Motor neuron (in vitro differentiated cells): ENCODE measurements around the gene DENND1A. TPM values are rescaled to one million over a fixed set of nuclear protein-coding genes. Genes with fewer than 3 reads are reported as not detected.

Experiments used
- ATAC-seq, 8 experiments: fragments of 200-7000 bp; cut with Tn5 transposase; replicated peaks in 6 of 8; 2 replicates each; pipeline ENCODE4 v1.8.0; 2021; ENCODE audit warnings: mild to moderate bottlenecking in 8 of 8, moderate library complexity in 8 of 8
- H3K27ac ChIP-seq, 2 donors: fragments of 250-450 bp; sonication (Bioruptor Pico); 2 replicates each; pipeline ENCODE4 v1.9.0; 2021; ENCODE audit warnings: antibody characterized with exemption in 2 of 2, mild to moderate bottlenecking in 2 of 2, moderate library complexity in 1 of 2
- H3K4me1 ChIP-seq, 2 donors: fragments of 250-450 bp; sonication (Bioruptor Pico); replicated peaks in 1 of 2; 2 replicates each; pipeline ENCODE4 v1.6.1; 2021; ENCODE audit warnings: antibody characterized with exemption in 2 of 2, mild to moderate bottlenecking in 2 of 2, moderate library complexity in 1 of 2
- H3K4me3 ChIP-seq, 5 donors: fragments of 250-450 bp; sonication (Bioruptor Pico); 2 replicates each; pipeline ENCODE4 v1.9.0; 2021; ENCODE audit warnings: antibody characterized with exemption in 5 of 5, mild to moderate bottlenecking in 5 of 5, moderate library complexity in 4 of 5
- WGBS, 10 experiments: fragments of 450-650 bp; shearing (Covaris generic); methylation state at CpG; one replicate each; pipeline ENCODE4 v1.0.0; 2022; 5-methylcytosine and 5-hydroxymethylcytosine counted together
- in situ Hi-C, 9 experiments: fragments of 400-800 bp; cut with MboI; loops; one replicate each; pipeline ENCODE4 v1.15.0; 2021; ENCODE audit warnings: low sequenced_read_pairs in 9 of 9, low pct_unique_long_range_greater_than_20kb in 2 of 9; ENCODE audit not compliant: unreplicated experiment in 9 of 9
- total RNA-seq, 8 experiments: library from RNA; unstranded; fragments of 300-600 nt; gene quantifications; 2 replicates each; pipeline versions ENCODE4 v1.2.3 to v1.2.4, GENCODE V29; 2022

DENND1A gene
- total RNA-seq, 8 experiments from 2014 or later: 9.2 to 27.8 (median 13.8) TPM

DNA sequence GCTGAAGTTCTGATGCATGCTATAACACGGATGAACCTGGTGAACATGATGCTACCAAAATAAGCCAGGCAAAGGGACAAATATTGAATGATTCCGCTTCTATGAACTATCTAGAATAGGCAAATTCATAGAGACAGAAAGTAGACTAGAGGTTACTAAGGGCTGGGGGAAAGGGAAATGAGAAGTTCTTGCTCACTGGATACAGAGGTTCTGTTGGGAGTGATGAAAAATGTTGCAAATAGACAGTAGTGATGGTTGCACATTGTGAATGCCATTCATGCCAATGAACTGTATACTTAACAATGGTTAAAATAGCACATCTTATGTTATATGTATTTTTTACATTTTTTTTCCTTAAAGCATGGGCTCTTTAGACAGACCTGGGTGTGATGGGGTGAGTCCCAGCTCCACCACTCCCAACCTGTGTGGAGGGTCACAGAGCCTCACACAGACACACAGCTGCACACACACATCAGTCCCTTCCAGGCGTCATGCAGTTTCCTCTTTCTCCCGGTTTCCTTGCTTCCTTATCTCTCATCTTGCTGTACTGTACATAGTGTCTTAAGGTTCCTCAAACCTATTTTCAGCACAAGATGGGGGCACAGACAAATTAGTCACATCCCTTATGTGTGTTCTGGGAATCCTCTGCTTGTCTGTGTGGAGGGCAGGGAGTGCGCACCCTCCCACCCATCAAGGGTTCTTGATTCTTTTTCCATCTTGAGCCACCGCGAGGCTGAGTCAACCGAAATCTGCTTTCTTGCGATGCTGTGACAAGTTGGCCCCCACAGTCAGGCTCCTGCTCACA is 381.0 kb downstream of the DENND1A start:
- peak in 3 of 8 experiments; percentile 19 to 59 (median 39) for ATAC-seq
- 39 to 100% (median 93%) methylated on average over 1 to 7 of the region's 9 CpGs; no CpG with 5 or more reads in 1 of the 10 experiments for WGBS, 10 experiments
- in situ Hi-C loops: loop anchor here in 3 of 9 experiments (25.0 kb wide), 2 partner anchors 488 to 988 kb away; no protein-coding TSS in a partner anchor
- Histone ChIP-seq H3K4me3 (no peak overlapping the region), H3K4me1 (peaks cover 30 to 31% of the 10 kb centered on the region in 2 donors), H3K27ac (no peak overlapping the region)

DNA sequence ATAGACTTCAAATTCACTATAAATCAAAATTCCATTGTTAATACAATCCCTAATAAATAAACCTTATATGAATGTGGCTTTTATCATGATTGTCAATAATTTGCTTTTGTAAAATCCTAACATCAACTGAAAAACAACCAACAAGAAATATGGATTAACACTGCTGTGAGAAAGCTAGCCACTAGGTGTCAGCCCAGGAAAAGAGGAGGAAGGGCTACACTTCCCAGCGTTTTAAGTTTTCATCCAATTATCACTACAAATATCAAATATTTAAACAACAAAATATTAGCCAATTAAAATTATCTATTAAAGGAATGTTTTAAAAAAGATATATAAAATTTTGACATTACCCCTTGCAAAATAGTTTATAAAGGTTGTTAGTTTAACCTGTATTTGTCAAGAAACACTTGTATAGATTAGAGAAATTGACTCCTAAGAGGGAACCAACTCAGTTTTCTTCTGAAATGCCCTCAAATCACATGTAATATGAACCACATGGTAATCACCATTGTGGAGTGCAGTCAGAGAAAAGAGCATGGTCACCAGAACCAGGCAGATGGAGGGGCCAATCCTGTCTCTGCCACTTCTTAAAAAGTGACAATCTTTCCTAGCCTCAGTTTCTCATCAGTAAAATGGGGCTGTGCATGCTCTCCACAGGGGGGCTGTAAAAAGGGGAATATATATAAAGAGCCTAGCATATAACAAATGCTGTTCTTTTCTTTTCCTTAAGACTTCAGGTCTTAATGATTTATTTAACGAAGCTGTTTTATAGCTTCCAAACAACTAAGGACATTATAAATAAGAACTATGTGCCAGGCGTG is 385.7 kb downstream of the DENND1A start:
- Histone ChIP-seq H3K4me1 (peaks cover 12 to 16% of the 10 kb centered on the region in 2 donors), H3K4me3 (no peak overlapping the region), H3K27ac (no peak overlapping the region)
- ATAC-seq: peak in 3 of 8 experiments; percentile 23 to 41 (median 37)
- in situ Hi-C loops: loop anchor here in 3 of 9 experiments (25.0 kb wide), 2 partner anchors 493 to 993 kb away; no protein-coding TSS in a partner anchor
- WGBS, 10 experiments: 0 to 50% (median 10%) methylated on average over 1 to 2 of the region's 3 CpGs; no CpG with 5 or more reads in 3 of the 10 experiments

DNA sequence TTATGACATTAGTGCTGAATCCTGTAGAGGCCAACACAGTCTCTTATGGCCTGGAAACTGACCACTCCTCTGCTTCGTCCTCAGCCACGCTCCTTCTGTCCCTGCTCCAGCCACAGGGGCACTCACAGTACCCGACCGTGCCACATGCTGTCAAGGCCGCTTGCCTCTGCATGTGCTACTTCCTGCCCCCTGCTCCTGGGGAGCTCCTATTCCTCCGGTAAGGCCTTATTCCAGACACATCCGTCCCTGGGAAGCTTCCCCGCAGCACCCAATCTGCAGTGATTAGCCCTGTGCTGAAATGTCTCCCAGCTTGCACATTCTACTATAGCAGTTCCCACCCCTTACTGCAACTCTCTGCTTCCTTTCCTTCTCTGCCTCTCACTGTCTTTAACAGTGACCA is 386.4 kb downstream of the DENND1A start:
- Histone ChIP-seq H3K4me1 (peaks cover 12 to 13% of the 10 kb centered on the region in 2 donors), H3K27ac (no peak overlapping the region), H3K4me3 (no peak overlapping the region)
- WGBS, 10 experiments: 70 to 100% (median 83%) methylated on average over 1 to 5 of the region's 8 CpGs; no CpG with 5 or more reads in 5 of the 10 experiments
- in situ Hi-C loops: loop anchor here in 3 of 9 experiments (25.0 kb wide), 2 partner anchors 494 to 994 kb away; no protein-coding TSS in a partner anchor
- peak in 1 of 8 experiments; percentile 3 for ATAC-seq

DNA sequence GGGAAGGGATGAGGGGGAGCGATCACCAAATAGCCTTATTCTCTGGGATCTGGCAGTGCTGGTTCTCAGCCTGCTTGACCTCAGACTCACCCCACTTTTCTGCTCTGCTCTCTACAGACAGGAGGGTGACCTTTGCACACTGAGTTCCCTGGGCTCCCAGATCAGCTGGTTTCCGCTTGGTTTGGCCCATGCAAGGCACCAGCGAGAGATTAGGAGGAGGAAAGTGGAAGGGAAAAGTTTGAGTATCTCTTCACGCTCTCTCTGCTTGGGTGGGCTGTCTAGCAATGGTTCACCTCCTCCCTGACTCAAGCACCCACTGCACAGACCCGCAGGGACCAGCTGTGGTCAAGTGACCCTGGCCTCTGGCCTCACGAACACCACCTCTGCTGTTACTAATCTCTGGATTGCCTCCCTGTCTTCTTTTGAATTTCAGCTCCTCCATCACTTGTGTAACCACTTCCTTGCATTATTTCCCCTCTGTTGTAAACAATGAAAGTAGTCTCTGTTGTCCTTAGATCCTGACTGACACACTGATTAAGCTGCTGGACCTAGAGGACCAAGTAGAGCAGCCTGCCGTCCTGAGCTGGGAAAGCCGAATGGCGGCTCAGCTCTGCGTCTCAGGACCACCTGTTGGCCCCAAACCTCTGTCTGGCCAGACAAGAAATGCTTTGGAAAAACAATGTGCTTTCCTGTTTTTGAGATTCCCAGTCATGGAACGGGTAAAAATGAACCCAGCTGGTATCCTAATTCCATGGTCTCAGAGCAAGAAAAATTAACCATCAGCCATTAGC is 387.3 kb downstream of the DENND1A start:
- no peak for ATAC-seq
- no peak overlapping the region for H3K4me3 ChIP-seq
- 17 to 100% (median 56%) methylated on average over 1 to 9 of the region's 11 CpGs for WGBS, 10 experiments
- peaks cover 12 to 13% of the 10 kb centered on the region in 2 donors for H3K4me1 ChIP-seq
- in situ Hi-C loops: loop anchor here in 3 of 9 experiments (25.0 kb wide), 2 partner anchors 495 to 995 kb away; no protein-coding TSS in a partner anchor
- H3K27ac ChIP-seq: no peak overlapping the region

DNA sequence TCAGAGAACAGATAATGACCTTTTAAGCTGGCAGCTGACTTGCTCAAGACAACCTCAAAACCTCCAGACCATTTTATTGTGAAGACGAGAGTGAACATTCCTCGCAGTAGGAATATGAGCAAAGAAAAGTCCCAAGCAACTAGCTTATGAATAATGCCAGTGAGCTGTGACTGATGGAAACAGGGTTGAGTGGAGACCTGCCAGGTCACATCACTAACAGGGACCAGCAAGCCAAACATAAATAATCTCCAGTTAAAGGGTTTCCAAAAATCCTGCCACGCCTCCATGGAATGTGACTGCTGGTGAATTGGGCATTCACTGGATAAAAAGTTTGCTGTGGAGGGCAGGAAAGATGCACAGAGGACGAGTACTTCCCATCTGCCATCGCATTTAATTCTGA is 388.5 kb downstream of the DENND1A start:
- in situ Hi-C loops: loop anchor here in 3 of 9 experiments (25.0 kb wide), 2 partner anchors 496 to 996 kb away; no protein-coding TSS in a partner anchor
- WGBS, 10 experiments: 0 to 83% (median 62%) methylated on average over 1 to 5 of the region's 5 CpGs; no CpG with 5 or more reads in 2 of the 10 experiments
- peak in 1 of 8 experiments; percentile 43 for ATAC-seq
- H3K4me1 ChIP-seq: peaks cover 12 to 13% of the 10 kb centered on the region in 2 donors
- no peak overlapping the region for H3K27ac ChIP-seq
- H3K4me3 ChIP-seq: no peak overlapping the region

DNA sequence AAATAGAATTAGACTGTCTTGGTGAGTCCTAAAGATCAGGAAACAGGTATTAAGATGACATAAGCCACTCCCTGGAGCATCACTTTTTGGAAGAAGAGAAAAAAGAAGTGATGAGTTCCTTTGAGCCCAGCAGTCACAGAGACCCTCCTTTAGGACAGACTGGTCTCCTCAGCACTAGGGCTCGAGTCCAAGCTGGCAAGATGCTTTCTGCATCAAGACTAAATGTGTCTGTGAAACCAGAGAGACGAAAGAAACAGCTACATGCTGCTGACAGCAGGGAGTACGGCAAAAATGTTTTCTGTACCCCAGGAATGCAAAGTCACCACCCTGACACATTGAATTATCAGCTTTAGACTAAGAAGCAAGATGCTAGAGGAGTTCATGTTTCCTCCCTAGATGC is 389.5 kb downstream of the DENND1A start:
- WGBS, 10 experiments: 58 to 100% (median 80%) methylated on average over 1 to 3 of the region's 3 CpGs; no CpG with 5 or more reads in 3 of the 10 experiments
- in situ Hi-C loops: loop anchor here in 3 of 9 experiments (25.0 kb wide), 2 partner anchors 497 to 997 kb away; no protein-coding TSS in a partner anchor
- no peak for ATAC-seq
- H3K4me1 ChIP-seq: peaks cover 12 to 13% of the 10 kb centered on the region in 2 donors
- no peak overlapping the region for H3K4me3 ChIP-seq
- H3K27ac ChIP-seq: no peak overlapping the region

DNA sequence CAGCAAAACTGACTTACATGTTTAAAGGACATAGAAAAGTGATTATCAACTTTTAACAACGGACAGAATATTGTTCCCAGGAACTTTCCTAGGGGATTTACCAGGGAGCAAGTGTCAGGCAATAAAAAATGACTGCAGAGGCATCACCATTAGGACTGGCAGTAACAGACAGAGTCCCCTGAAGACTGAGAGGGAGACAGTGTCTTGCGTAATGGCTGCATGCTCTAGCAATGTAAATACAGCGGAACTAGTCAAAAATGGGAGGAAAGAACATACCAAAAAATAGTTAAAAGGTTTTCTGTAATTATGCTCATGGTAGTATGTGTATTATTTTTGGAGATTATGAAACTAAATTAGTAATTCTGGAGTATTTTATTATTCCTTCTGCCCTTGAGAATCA is 392.1 kb downstream of the DENND1A start:
- in situ Hi-C loops: loop anchor here in 3 of 9 experiments (25.0 kb wide), 2 partner anchors 499 to 999 kb away; no protein-coding TSS in a partner anchor

DNA sequence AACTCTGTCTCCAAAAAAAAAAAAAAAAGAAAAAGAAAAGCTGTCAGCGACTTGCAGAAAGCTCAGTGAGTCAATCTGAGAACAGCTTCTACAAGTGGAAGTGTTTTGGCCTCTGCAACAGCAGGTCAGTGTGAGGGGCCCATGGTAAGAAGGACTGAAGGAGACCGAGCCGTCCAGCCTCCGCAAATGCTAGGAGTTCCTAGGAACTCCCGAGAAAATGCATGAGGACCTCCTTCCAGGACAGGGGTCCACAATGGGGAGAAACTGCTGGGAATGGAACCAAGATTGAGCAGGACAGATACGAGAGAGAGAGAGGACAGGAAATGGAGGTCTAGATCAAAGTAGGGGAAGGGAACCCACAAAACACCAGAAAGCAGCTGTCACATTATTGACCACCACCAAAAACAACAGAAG is 393.5 kb downstream of the DENND1A start:
- Histone ChIP-seq H3K4me1 (peaks cover 3% of the 10 kb centered on the region in 2 donors), H3K27ac (no peak overlapping the region), H3K4me3 (no peak overlapping the region)
- in situ Hi-C loops: loop anchor here in 3 of 9 experiments (25.0 kb wide), 2 partner anchors 501 to 1001 kb away; no protein-coding TSS in a partner anchor
- 88 to 100% (median 94%) methylated on average over 1 to 6 of the region's 6 CpGs; no CpG with 5 or more reads in 2 of the 10 experiments for WGBS, 10 experiments
- ATAC-seq: no peak

More for the DNA sequence above, 392.1 kb downstream of the DENND1A start:
- Histone ChIP-seq H3K4me3 (no peak overlapping the region), H3K27ac (no peak overlapping the region), H3K4me1 (peaks cover 12% of the 10 kb centered on the region in 2 donors)
- no peak for ATAC-seq
- WGBS, 10 experiments: 40 to 100% (median 85%) methylated on average over 1 to 3 of the region's 3 CpGs

DNA sequence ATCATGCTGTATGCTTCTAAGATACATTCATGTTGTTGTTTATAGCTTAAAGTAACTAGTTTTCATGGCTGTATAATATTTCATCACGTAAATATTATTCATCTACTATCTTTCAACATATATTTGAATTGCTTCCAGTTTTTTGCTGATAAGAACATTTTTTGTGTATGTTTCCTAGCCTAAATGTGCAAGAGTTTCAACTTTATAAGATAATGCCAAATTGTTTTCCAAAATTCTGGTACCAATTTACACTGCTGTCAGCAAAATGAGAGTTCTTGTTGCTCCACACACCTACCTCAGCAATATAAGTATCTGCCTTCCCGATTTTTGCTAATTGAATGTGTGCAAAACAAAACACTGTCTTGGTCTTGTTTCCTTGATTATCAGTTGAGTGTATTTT is 395.6 kb downstream of the DENND1A start:
- ATAC-seq: no peak
- H3K27ac ChIP-seq: no peak overlapping the region
- no peak overlapping the region for H3K4me3 ChIP-seq
- in situ Hi-C loops: loop anchor here in 3 of 9 experiments (25.0 kb wide), 2 partner anchors 503 to 1003 kb away; no protein-coding TSS in a partner anchor
- no peaks in the 10 kb centered on the region for H3K4me1 ChIP-seq
- 68 to 100% (median 93%) methylated on average over 1 to 2 of the region's 2 CpGs; no CpG with 5 or more reads in 1 of the 10 experiments for WGBS, 10 experiments

DNA sequence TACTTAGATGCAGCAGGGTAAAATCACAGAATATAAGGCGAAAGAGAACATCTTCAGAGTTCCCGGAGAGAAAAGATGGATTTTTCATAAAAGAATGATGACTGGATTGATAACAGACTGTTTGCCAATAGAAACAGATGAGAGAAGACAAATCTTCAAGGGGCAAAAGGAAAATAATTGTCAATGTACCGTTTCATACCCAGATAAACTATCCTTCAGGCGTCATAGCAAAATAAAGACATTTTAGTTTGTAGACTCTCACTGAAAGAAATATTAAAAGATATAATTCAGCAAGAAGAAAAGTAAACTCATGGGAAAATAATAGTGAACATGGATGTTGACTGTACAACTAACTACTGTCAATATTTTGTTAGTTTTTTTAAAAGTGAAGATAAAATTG is 399.7 kb downstream of the DENND1A start:
- 65 to 100% (median 71%) methylated on average over 1 to 4 of the region's 4 CpGs for WGBS, 10 experiments
- in situ Hi-C loops: loop anchor here in 3 of 9 experiments (25.0 kb wide), 2 partner anchors 507 to 1007 kb away; no protein-coding TSS in a partner anchor
- Histone ChIP-seq H3K4me1 (no peaks in the 10 kb centered on the region), H3K4me3 (no peak overlapping the region), H3K27ac (no peak overlapping the region)
- ATAC-seq: no peak

DNA sequence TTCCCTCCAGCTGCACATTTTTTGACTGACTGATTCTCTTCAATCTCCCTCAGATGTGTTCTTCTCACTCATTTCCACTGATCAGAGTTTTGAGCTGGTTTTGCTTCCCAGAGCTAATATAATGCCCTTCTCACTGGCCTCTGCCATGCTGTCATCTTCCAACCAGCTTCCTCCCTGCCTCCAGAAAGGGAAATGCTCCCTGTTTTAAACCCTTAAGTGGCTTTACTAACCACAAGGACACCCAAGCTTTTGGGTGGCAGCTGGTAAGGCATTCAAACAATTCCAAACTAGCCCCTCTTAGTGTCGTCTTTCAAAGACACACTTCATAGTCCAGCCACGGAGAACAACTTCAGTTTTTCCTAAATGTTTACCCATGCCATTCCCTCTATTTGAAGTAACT is 401.4 kb downstream of the DENND1A start:
- in situ Hi-C loops: loop anchor here in 3 of 9 experiments (25.0 kb wide), 2 partner anchors 509 to 1009 kb away; no protein-coding TSS in a partner anchor
- H3K4me1 ChIP-seq: peaks cover 0 to 13% of the 10 kb centered on the region in 2 donors
- H3K4me3 ChIP-seq: no peak overlapping the region
- ATAC-seq: no peak
- WGBS, 10 experiments: 38 to 100% (median 78%) methylated on average over 1 to 2 of the region's 2 CpGs
- no peak overlapping the region for H3K27ac ChIP-seq
